Nephron progenitor cell (in vitro differentiated cells): Measurements from ENCODE around the gene C1orf115.
A peak's percentile ranks its signal among the peaks of the same experiment; 100 is the strongest.
"Not testable (repeated sequence)": the region's sequence is repeated elsewhere in the genome, so short reads cannot be mapped to it uniquely, and the experiment has no call there.

Experiments
- DNase-seq: peaks from one replicate; pipeline ENCODE4 v3.0.0; 2021
- H3K27ac Mint-ChIP-seq: 2 replicates; pipeline ENCODE4 v1.8.0; 2021; ENCODE audit warnings: mild to moderate bottlenecking, moderate library complexity, mixed read lengths
- H3K27me3 Mint-ChIP-seq: 2 replicates; pipeline ENCODE4 v1.8.0; 2021; ENCODE audit warnings: mild to moderate bottlenecking, low read depth, mixed read lengths; ENCODE audit not compliant: poor library complexity
- H3K36me3 Mint-ChIP-seq: 2 replicates; pipeline ENCODE4 v1.8.0; 2021; ENCODE audit warnings: low read depth, mixed read lengths
- H3K4me1 Mint-ChIP-seq: 2 replicates; pipeline ENCODE4 v1.8.0; 2021; ENCODE audit warnings: mixed read lengths
- H3K4me3 Mint-ChIP-seq: 2 replicates; pipeline ENCODE4 v1.8.0; 2021; ENCODE audit warnings: mild to moderate bottlenecking, moderate library complexity, mixed read lengths
- H3K9me3 Mint-ChIP-seq: 2 replicates; pipeline ENCODE4 v1.8.0; 2021; ENCODE audit warnings: mild to moderate bottlenecking, moderate library complexity, mixed read lengths
- TF ChIP-seq, protein P1 (sequence below): fragments of 200-600 bp; sonication (generic); IDR thresholded peaks from 2 replicates; pipeline ENCODE4 v1.5.0; 2021; ENCODE audit warnings: antibody characterized with exemption

C1orf115 gene

GRCh38 chr1:220708244-220708643 lies 18.1 kb downstream of the C1orf115 start:
- Mint-ChIP-seq H3K4me3 (no peak overlapping the region), H3K9me3 (no peaks in the 10 kb centered on the region), H3K27ac (no peak overlapping the region), H3K4me1 (peaks cover 14% of the 10 kb centered on the region), H3K27me3 (peaks cover 8% of the 10 kb centered on the region), H3K36me3 (no peaks in the 10 kb centered on the region)
- TF ChIP-seq, protein P1, sequence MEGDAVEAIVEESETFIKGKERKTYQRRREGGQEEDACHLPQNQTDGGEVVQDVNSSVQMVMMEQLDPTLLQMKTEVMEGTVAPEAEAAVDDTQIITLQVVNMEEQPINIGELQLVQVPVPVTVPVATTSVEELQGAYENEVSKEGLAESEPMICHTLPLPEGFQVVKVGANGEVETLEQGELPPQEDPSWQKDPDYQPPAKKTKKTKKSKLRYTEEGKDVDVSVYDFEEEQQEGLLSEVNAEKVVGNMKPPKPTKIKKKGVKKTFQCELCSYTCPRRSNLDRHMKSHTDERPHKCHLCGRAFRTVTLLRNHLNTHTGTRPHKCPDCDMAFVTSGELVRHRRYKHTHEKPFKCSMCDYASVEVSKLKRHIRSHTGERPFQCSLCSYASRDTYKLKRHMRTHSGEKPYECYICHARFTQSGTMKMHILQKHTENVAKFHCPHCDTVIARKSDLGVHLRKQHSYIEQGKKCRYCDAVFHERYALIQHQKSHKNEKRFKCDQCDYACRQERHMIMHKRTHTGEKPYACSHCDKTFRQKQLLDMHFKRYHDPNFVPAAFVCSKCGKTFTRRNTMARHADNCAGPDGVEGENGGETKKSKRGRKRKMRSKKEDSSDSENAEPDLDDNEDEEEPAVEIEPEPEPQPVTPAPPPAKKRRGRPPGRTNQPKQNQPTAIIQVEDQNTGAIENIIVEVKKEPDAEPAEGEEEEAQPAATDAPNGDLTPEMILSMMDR = no peak
- DNase-seq = no peak

DNA sequence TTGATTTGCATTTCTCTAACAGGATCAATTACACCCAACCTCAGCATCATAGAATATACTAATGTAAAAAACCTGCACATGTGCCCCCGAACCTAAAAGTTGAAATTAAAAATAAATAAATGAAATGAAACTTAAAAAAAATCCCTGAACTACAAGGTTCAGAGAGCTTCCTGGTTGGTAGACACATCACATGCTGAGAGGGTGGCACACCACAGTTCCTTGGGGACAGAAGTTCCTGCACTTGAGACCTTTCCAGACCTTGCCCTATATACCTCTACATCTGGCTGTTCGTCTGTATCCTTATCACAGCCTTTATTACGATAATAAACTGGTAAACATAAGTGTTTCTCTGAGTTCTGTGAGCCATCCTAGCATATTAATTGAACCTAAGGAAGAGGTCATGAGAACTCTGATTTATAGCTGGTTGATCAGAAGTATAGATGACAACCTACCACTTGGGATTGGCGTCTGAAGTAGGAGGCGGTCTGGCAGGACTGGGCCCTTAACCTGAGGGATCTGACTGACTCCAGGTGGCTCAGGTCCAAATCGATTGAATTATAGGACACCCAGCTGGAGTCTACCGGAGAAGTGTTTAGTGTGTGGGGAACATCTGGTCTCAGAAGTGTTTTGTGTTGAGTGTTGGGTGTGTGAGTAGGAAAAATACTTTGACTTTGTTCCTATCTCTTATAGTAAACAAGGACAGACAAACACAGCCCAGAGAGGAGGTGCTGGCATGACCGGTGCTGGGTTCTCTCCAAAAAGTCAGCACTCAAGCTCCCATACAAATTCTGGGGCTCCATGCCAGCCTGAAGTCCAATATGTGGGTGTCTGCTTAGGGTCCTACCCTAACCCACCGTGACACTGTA lies 19.0 kb downstream of the C1orf115 start:
- H3K4me3 Mint-ChIP-seq = no peak overlapping the region
- H3K9me3 Mint-ChIP-seq = peaks cover under 1% of the 10 kb centered on the region
- DNase-seq = no peak
- no peak overlapping the region for H3K27ac Mint-ChIP-seq
- TF ChIP-seq, protein P1 = no peak
- H3K36me3 Mint-ChIP-seq = no peaks in the 10 kb centered on the region
- peaks cover 12% of the 10 kb centered on the region for H3K27me3 Mint-ChIP-seq
- H3K4me1 Mint-ChIP-seq = peaks cover 14% of the 10 kb centered on the region

DNA sequence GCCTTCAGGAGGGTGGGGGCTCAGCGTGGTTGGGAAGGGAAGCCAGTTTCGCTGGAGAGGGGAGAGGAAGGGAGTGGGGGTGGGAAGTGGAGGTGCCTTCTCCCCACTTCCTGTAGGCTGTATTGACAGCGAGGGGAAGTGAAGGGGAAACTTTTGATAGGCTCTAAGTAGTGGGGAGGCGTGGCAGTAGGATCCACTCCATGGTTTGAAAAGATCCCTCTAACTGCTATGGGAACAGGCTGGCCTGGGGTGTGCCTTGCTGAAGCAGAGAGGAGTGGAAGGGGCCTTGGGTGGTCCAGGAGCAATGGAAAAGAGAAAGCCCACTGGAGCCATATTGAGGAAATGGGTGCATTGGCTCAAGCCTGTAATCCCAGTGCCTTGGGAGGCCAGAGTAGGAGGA lies 20.2 kb downstream of the C1orf115 start:
- H3K27ac Mint-ChIP-seq = no peak overlapping the region

GRCh38 chr1:220711056-220711809 lies 21.1 kb downstream of the C1orf115 start:
- Mint-ChIP-seq H3K27ac (no peak overlapping the region), H3K36me3 (no peaks in the 10 kb centered on the region), H3K27me3 (peaks cover 16% of the 10 kb centered on the region), H3K4me1 (peaks cover 8% of the 10 kb centered on the region), H3K9me3 (peaks cover 20% of the 10 kb centered on the region), H3K4me3 (no peak overlapping the region)
- no peak for DNase-seq
- TF ChIP-seq, protein P1 = no peak

More for the DNA sequence above, 20.2 kb downstream of the C1orf115 start:
- H3K27me3 Mint-ChIP-seq = peaks cover 19% of the 10 kb centered on the region
- H3K36me3 Mint-ChIP-seq = no peaks in the 10 kb centered on the region
- peaks cover 11% of the 10 kb centered on the region for H3K9me3 Mint-ChIP-seq
- DNase-seq = no peak
- H3K4me3 Mint-ChIP-seq = no peak overlapping the region
- TF ChIP-seq, protein P1 = no peak
- H3K4me1 Mint-ChIP-seq = peaks cover 11% of the 10 kb centered on the region

- Mint-ChIP-seq H3K27me3 (peaks cover 17% of the 10 kb centered on the region), H3K9me3 (peaks cover 40% of the 10 kb centered on the region)
- H3K36me3 Mint-ChIP-seq, DNase-seq, H3K27ac Mint-ChIP-seq, H3K4me1 Mint-ChIP-seq, H3K4me3 Mint-ChIP-seq: not testable (repeated sequence)
Observed at GRCh38 chr1:220715986-220716385, 25.8 kb downstream of the C1orf115 start.

- Mint-ChIP-seq H3K27me3 (peaks cover 17% of the 10 kb centered on the region), H3K4me3 (no peak overlapping the region), H3K36me3 (no peaks in the 10 kb centered on the region), H3K9me3 (peaks cover 40% of the 10 kb centered on the region), H3K27ac (peak overlapping the region; percentile 64), H3K4me1 (peaks cover 7% of the 10 kb centered on the region)
- DNase-seq = no peak
- TF ChIP-seq, protein P1 = no peak
Observed at GRCh38 chr1:220717800-220718640, 27.9 kb downstream of the C1orf115 start.

DNA sequence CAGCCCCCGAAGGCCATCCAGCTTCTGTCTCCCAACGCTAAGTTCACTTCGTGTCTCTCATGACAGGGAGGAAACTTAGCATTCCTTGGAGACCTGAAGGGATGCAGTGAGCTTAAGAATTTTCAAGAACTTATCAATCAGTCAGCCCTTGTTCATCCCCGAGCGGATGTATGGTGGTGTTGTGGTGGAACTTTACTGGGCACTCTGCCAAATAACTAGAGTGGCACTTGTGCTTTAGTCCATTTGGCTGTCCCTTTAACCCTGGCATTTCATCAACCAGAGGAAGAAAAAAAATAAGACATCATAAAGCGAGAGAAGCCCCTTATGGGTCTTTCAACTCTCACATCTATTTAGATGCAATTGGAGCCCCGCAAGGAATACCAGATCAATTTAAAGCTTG lies 31.1 kb downstream of the C1orf115 start:
- H3K36me3 Mint-ChIP-seq, H3K27ac Mint-ChIP-seq, H3K4me3 Mint-ChIP-seq, H3K4me1 Mint-ChIP-seq, H3K27me3 Mint-ChIP-seq, DNase-seq: not testable (repeated sequence)
- H3K9me3 Mint-ChIP-seq = peaks cover 26% of the 10 kb centered on the region
